IMR-90 (cell line): ENCODE results near the gene RANBP3. TPM values are rescaled to one million over a fixed set of nuclear protein-coding genes. Genes with fewer than 3 reads are reported as not detected.

Experiments
- ATAC-seq: fragments of 200-7000 bp; cut with Tn5 transposase; 2 replicates; pipeline ENCODE4 v1.9.1; 2020; ENCODE audit warnings: low read depth, mild to moderate bottlenecking, moderate library complexity
- BruUV-seq: library from RNA; stranded (reverse); fragments of 400-500 nt; replicated peaks from 2 replicates; lab custom pipeline; 2021; lab: Mats Ljungman, UMichigan
- CTCF ChIA-PET: fragments of 300-600 bp; formaldehyde crosslinking; extraction: SDS; loops from one replicate; lab custom pipeline; 2021; ENCODE audit warnings: antibody characterized with exemption; lab: Yijun Ruan, JAX
- POLR2A ChIA-PET: fragments of 300-600 bp; sonication (Branson Sonifier 250); formaldehyde crosslinking; loops from one replicate; lab custom pipeline; 2022; ENCODE audit warnings: antibody characterized with exemption; ENCODE audit not compliant: unreplicated experiment; lab: Charles Lee
- DNase-seq: peaks from one replicate; pipeline ENCODE4 v3.0.0; 2013
- H2AFZ ChIP-seq: replicated peaks from 2 replicates; pipeline ENCODE3; 2013; ENCODE audit warnings: low read length, mild to moderate bottlenecking; ENCODE audit not compliant: poor library complexity
- H2AK5ac ChIP-seq: 2 replicates; pipeline ENCODE4 v1.6.1; 2013; ENCODE audit warnings: low read depth, low read length, inconsistent platforms
- H2AK9ac ChIP-seq: replicated peaks from 2 replicates; pipeline ENCODE3; 2013; ENCODE audit warnings: mild to moderate bottlenecking, low read depth, low read length, moderate library complexity; ENCODE audit not compliant: poor library complexity
- H2BK120ac ChIP-seq: 2 replicates; pipeline ENCODE4 v1.6.1; 2013; ENCODE audit warnings: low read depth, low read length, inconsistent platforms
- H2BK15ac ChIP-seq: 3 replicates; pipeline ENCODE4 v1.6.1; 2013; ENCODE audit warnings: low read depth, low read length, inconsistent platforms
- H2BK20ac ChIP-seq: 2 replicates; pipeline ENCODE4 v1.6.1; 2013; ENCODE audit warnings: low read depth, mild to moderate bottlenecking, inconsistent platforms, low read length, moderate library complexity
- H2BK5ac ChIP-seq: 2 replicates; pipeline ENCODE4 v1.6.1; 2013; ENCODE audit warnings: mild to moderate bottlenecking, low read depth, low read length, inconsistent platforms; ENCODE audit not compliant: poor library complexity, severe bottlenecking
- H3K14ac ChIP-seq: replicated peaks from 2 replicates; pipeline ENCODE4 v1.6.1; 2013; ENCODE audit warnings: low read depth, low read length, inconsistent platforms
- H3K18ac ChIP-seq: 2 replicates; pipeline ENCODE4 v1.6.1; 2013; ENCODE audit warnings: low read depth, low read length, control low read depth
- H3K23ac ChIP-seq: 2 replicates; pipeline ENCODE4 v1.6.1; 2013; ENCODE audit warnings: low read depth, low read length, inconsistent platforms
- H3K27ac ChIP-seq: 2 replicates; pipeline ENCODE4 v1.5.1; 2013; ENCODE audit warnings: mild to moderate bottlenecking, control low read depth, low read length; ENCODE audit not compliant: insufficient read depth
- H3K27me3 ChIP-seq: 2 replicates; pipeline ENCODE4 v1.6.1; 2013; ENCODE audit warnings: low read length; ENCODE audit not compliant: control insufficient read depth, insufficient read depth
- H3K36me3 ChIP-seq: 2 replicates; pipeline ENCODE4 v1.6.1; 2013; ENCODE audit warnings: low read length, mixed read lengths; ENCODE audit not compliant: control insufficient read depth, insufficient read depth
- H3K4ac ChIP-seq: 2 replicates; pipeline ENCODE4 v1.6.1; 2013; ENCODE audit warnings: low read depth, low read length, inconsistent platforms
- H3K4me1 ChIP-seq: 2 replicates; pipeline ENCODE4 v1.6.1; 2013; ENCODE audit warnings: low read length, mixed read lengths; ENCODE audit not compliant: control insufficient read depth, insufficient read depth
- H3K4me2 ChIP-seq: 2 replicates; pipeline ENCODE4 v1.6.1; 2013; ENCODE audit warnings: low read depth, mild to moderate bottlenecking, control low read depth, low read length, moderate library complexity
- H3K4me3 ChIP-seq: 2 replicates; pipeline ENCODE4 v1.5.1; 2013; ENCODE audit warnings: low read depth, mild to moderate bottlenecking, control low read depth, low read length, moderate library complexity; ENCODE audit not compliant: insufficient read depth
- H3K56ac ChIP-seq: 2 replicates; pipeline ENCODE4 v1.6.1; 2013; ENCODE audit warnings: low read length, inconsistent platforms; ENCODE audit not compliant: insufficient read depth; ENCODE audit errors: extremely low read depth
- H3K79me1 ChIP-seq, 2 experiments: 2 replicates each; pipeline ENCODE4 v1.6.1; 2013; ENCODE audit warnings: low read length in 2 of 2, inconsistent platforms in 1 of 2, low read depth in 1 of 2
- H3K9ac ChIP-seq: 2 replicates; pipeline ENCODE4 v1.6.1; 2013; ENCODE audit warnings: low read depth, low read length, control low read depth
- H3K9me1 ChIP-seq: 2 replicates; pipeline ENCODE4 v1.6.1; 2013; ENCODE audit warnings: low read length, inconsistent platforms; ENCODE audit not compliant: insufficient read depth
- H3K9me3 ChIP-seq: 2 replicates; pipeline ENCODE4 v1.6.1; 2013; ENCODE audit warnings: low read length; ENCODE audit not compliant: control insufficient read depth, insufficient read depth
- H4K20me1 ChIP-seq: 2 replicates; pipeline ENCODE4 v1.6.1; 2013; ENCODE audit warnings: low read length, inconsistent platforms; ENCODE audit not compliant: insufficient read depth
- H4K5ac ChIP-seq: 2 replicates; pipeline ENCODE4 v1.6.1; 2013; ENCODE audit warnings: mild to moderate bottlenecking, low read depth, low read length, control low read depth
- H4K8ac ChIP-seq, 2 experiments: 2 replicates each; pipeline ENCODE4 v1.6.1; 2013; ENCODE audit warnings: low read depth in 2 of 2, low read length in 2 of 2, control low read depth in 1 of 2, inconsistent platforms in 1 of 2
- H4K91ac ChIP-seq: 2 replicates; pipeline ENCODE4 v1.6.1; 2013; ENCODE audit warnings: low read depth, low read length, inconsistent platforms; ENCODE audit not compliant: insufficient read depth
- CEBPB ChIP-seq: IDR thresholded peaks from 2 replicates; pipeline ENCODE4 v1.6.1; 2012; ENCODE audit warnings: low read depth, low read length, improper control_type of control experiment
- CHD1 ChIP-seq: IDR thresholded peaks from 2 replicates; pipeline ENCODE4 v1.6.1; 2012; ENCODE audit warnings: low read depth, low read length, improper control_type of control experiment
- FOS ChIP-seq: fragments of 150-350 bp; IDR thresholded peaks from 2 replicates; pipeline ENCODE4 v1.6.1; 2016; ENCODE audit warnings: low read depth, low read length
- MAFK ChIP-seq: IDR thresholded peaks from 2 replicates; pipeline ENCODE4 v1.6.1; 2012; ENCODE audit warnings: low read depth, low read length, improper control_type of control experiment
- MXI1 ChIP-seq: IDR thresholded peaks from 2 replicates; pipeline ENCODE4 v1.6.1; 2012; ENCODE audit warnings: low read depth, mild to moderate bottlenecking, low read length, moderate library complexity, borderline replicate concordance
- NFE2L2 ChIP-seq: fragments of 150-350 bp; IDR thresholded peaks from 2 replicates; pipeline ENCODE4 v1.6.1; 2016; ENCODE audit warnings: low read depth, mild to moderate bottlenecking, low read length
- RAD21 ChIP-seq: IDR thresholded peaks from 2 replicates; pipeline ENCODE4 v1.6.1; 2012; ENCODE audit warnings: low read length, improper control_type of control experiment
- RCOR1 ChIP-seq: IDR thresholded peaks from 2 replicates; pipeline ENCODE4 v1.6.1; 2012; ENCODE audit warnings: mild to moderate bottlenecking, low read length, improper control_type of control experiment; ENCODE audit not compliant: insufficient replicate concordance
- SMC3 ChIP-seq: fragments of 150-350 bp; IDR thresholded peaks from 2 replicates; pipeline ENCODE4 v1.6.1; 2016; ENCODE audit warnings: low read depth, mild to moderate bottlenecking, antibody characterized with exemption, low read length, moderate library complexity
- WGBS, 2 experiments: methylation state at CpG; one replicate each; pipeline versions ENCODE4 v1.1.5 to v1.1.7; 2013; ENCODE audit warnings: missing lambda C conversion rate in 2 of 2; ENCODE audit not compliant: insufficient read length in 1 of 2; ENCODE audit errors: extremely low coverage in 2 of 2; 5-methylcytosine and 5-hydroxymethylcytosine counted together
- dilution Hi-C: fragments of 300-500 bp; cut with HindIII; formaldehyde crosslinking; loops from one replicate; pipeline ENCODE4 v1.14.3; 2018; ENCODE audit warnings: low sequenced_read_pairs; ENCODE audit not compliant: unreplicated experiment
- in situ Hi-C: fragments of 300-500 bp; cut with MboI; formaldehyde crosslinking; loops from 3 replicates; pipeline ENCODE4 v1.14.3; 2019; ENCODE audit warnings: low sequenced_read_pairs, inconsistent platforms, mixed read lengths
- intact Hi-C: fragments of 100-400 bp; cut with micrococcal nuclease; formaldehyde crosslinking; loops from 2 replicates; pipeline ENCODE4 v1.10.0; 2022
- polyA plus RNA-seq, 3 experiments: library from polyadenylated mRNA; depleted of rRNA; stranded (reverse); fragments of >200 nt; gene quantifications; 2 replicates each; pipeline ENCODE4 v1.2.3, GENCODE V29; 2012; ENCODE audit warnings: low replicate concordance in 1 of 3
- total RNA-seq: library from RNA; depleted of rRNA; stranded (reverse); fragments of >200 nt; gene quantifications from 2 replicates; pipeline ENCODE4 v1.2.3, GENCODE V29; 2012
- TF ChIP-seq, protein P1 (sequence below): fragments of 150-350 bp; IDR thresholded peaks from 2 replicates; pipeline ENCODE4 v1.6.1; 2017; ENCODE audit warnings: mild to moderate bottlenecking, antibody characterized with exemption, low read length, low read depth
- TF ChIP-seq, protein P2 (sequence below): fragments of 150-350 bp; IDR thresholded peaks from 2 replicates; pipeline ENCODE4 v1.6.1; 2016; ENCODE audit warnings: low read depth, mild to moderate bottlenecking, low read length, moderate library complexity, borderline replicate concordance
- TF ChIP-seq, protein P3 (sequence below): conservative IDR thresholded peaks from 2 replicates; pipeline ENCODE4 v1.5.1; 2012; ENCODE audit warnings: mild to moderate bottlenecking, low read depth, low read length, improper control_type of control experiment

The RANBP3 gene
- total and polyA plus RNA-seq, 2 of the 4 experiments (the other 2 are of a cell fraction), result 42.5 to 111 TPM

DNA sequence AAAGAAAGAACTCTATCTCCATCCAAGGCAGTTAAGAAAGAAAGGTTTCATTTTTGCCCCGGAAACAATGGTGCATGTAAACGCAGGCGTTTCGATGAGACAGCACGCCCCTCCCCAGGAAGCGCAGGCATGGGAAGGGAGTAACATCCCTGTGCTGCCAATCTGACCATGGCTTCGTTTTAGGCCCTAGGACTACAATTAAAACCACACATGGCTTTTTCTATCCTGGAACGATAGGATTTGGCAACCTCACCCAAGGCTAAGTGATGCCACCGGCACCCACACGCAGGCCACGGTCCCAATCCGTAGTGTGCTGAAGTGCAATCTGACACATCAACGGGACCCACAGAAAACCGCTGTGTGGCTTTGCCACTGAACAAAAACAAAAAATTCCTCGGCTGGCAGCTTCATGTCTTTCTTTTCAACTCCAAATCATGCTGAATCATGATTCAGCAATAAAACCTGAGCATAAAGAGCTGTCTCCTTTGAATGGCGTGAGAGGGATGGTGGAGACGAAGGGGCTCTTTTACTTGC is 24.2 kb downstream of the RANBP3 start:
- Histone ChIP-seq H3K9me1 (peaks cover 44% of the 10 kb centered on the region), H4K8ac (peak overlapping the region; percentile 63 to 74), H3K79me1 (peaks cover 37 to 100% of the 10 kb centered on the region in 2 experiments; a peak in 3 of 4 replicates), H2AK5ac (peak overlapping the region; percentile 87), H2AFZ (no peak overlapping the region), H3K18ac (peak overlapping the region; percentile 1), H2AK9ac (peak overlapping the region; percentile 78), H3K4me2 (peak overlapping the region; percentile 5), H4K91ac (peak overlapping the region; percentile 72), H2BK15ac (peak overlapping the region; percentile 64; the same call in 2 of the 3 replicates), H4K5ac (peak overlapping the region; percentile 1), H2BK120ac (peak overlapping the region; percentile 67), H3K36me3 (peaks cover 13% of the 10 kb centered on the region), H3K14ac (peak overlapping the region; percentile 39), H3K9me3 (no peaks in the 10 kb centered on the region), H2BK20ac (peak overlapping the region; percentile 85), H3K23ac (peak overlapping the region; percentile 8; the same call in 1 of the 2 replicates), H4K20me1 (peaks cover 84% of the 10 kb centered on the region), H3K56ac (0 out of 2 replicates have a peak overlapping the region, but pooled peaks have one; percentile 29), H3K9ac (peak overlapping the region; percentile 33), H3K27ac (peak overlapping the region; percentile 67), H3K27me3 (no peaks in the 10 kb centered on the region), H3K4ac (peak overlapping the region; percentile 95), H2BK5ac (peak overlapping the region; percentile 76), H3K4me3 (no peak overlapping the region), H3K4me1 (peaks cover 50% of the 10 kb centered on the region)
- dilution Hi-C loops, result no loop called here
- DNase-seq, result no peak
- no TSS peak for BruUV-seq
- 62% methylated on average over 4 of the region's 17 CpGs; no CpG with 5 or more reads in 1 of the 2 experiments for WGBS, 2 experiments
- CTCF ChIA-PET, result interaction anchor here (2.6 kb wide), 1 partner anchor 150 kb away, joined by 9 read pairs; the partner anchor contains the start of gene NRTN
- no peak for ATAC-seq
- in situ Hi-C loops, result no loop called here
- intact Hi-C loops, result no loop called here
- TF ChIP-seq CHD1, result no peak
- TF ChIP-seq, protein P1, sequence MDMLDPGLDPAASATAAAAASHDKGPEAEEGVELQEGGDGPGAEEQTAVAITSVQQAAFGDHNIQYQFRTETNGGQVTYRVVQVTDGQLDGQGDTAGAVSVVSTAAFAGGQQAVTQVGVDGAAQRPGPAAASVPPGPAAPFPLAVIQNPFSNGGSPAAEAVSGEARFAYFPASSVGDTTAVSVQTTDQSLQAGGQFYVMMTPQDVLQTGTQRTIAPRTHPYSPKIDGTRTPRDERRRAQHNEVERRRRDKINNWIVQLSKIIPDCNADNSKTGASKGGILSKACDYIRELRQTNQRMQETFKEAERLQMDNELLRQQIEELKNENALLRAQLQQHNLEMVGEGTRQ, result no peak
- no peak for TF ChIP-seq RCOR1
- TF ChIP-seq, protein P2, sequence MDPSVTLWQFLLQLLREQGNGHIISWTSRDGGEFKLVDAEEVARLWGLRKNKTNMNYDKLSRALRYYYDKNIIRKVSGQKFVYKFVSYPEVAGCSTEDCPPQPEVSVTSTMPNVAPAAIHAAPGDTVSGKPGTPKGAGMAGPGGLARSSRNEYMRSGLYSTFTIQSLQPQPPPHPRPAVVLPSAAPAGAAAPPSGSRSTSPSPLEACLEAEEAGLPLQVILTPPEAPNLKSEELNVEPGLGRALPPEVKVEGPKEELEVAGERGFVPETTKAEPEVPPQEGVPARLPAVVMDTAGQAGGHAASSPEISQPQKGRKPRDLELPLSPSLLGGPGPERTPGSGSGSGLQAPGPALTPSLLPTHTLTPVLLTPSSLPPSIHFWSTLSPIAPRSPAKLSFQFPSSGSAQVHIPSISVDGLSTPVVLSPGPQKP, result no peak
- TF ChIP-seq RAD21, result no peak
- TF ChIP-seq CEBPB, result no peak
- no peak for TF ChIP-seq SMC3
- no peak for TF ChIP-seq MXI1
- TF ChIP-seq, protein P3, sequence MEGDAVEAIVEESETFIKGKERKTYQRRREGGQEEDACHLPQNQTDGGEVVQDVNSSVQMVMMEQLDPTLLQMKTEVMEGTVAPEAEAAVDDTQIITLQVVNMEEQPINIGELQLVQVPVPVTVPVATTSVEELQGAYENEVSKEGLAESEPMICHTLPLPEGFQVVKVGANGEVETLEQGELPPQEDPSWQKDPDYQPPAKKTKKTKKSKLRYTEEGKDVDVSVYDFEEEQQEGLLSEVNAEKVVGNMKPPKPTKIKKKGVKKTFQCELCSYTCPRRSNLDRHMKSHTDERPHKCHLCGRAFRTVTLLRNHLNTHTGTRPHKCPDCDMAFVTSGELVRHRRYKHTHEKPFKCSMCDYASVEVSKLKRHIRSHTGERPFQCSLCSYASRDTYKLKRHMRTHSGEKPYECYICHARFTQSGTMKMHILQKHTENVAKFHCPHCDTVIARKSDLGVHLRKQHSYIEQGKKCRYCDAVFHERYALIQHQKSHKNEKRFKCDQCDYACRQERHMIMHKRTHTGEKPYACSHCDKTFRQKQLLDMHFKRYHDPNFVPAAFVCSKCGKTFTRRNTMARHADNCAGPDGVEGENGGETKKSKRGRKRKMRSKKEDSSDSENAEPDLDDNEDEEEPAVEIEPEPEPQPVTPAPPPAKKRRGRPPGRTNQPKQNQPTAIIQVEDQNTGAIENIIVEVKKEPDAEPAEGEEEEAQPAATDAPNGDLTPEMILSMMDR, result no peak
- TF ChIP-seq NFE2L2, result peak; percentile 81
- TF ChIP-seq MAFK, result peak; percentile 72
- no peak for TF ChIP-seq FOS
- POLR2A ChIA-PET, result no interaction called here
